SK-N-MC (cell line): ENCODE measurements around the gene AHDC1.

Source experiments
- EZH2 ChIP-seq: fragments of 200-600 bp; sonication (generic); IDR thresholded peaks from one replicate; pipeline ENCODE4 v1.6.1; 2017; ENCODE audit warnings: antibody characterized with exemption
- FOXP2 ChIP-seq: optimal IDR thresholded peaks from 2 replicates; pipeline ENCODE3; 2011; ENCODE audit warnings: mild to moderate bottlenecking, moderate library complexity; ENCODE audit not compliant: insufficient read depth; ENCODE audit errors: extremely low read length, control extremely low read depth
- POLR2AphosphoS5 ChIP-seq: IDR thresholded peaks from 2 replicates; pipeline ENCODE4 v1.6.1; 2012; ENCODE audit warnings: mild to moderate bottlenecking, low read depth, low read length, borderline replicate concordance

GRCh38 chr1:27609210-27609555, 5.2 kb upstream of the AHDC1 start:
- TF ChIP-seq POLR2AphosphoS5 (no peak), EZH2 (no peak), FOXP2 (no peak)
